EH (cell line): Measurements from ENCODE around the gene FCRL2.

Experiments
- DNase-seq: peaks from one replicate; pipeline ENCODE4 v3.0.0-alpha.2; 2015; ENCODE audit warnings: low read depth

FCRL2 gene

GRCh38 chr1:157776971-157777391, at the start of gene FCRL2:
Gene FCRL2 (minus strand): TSS chr1:157777132. CDS start chr1:157777073, 59 bp downstream.
- no peak for DNase-seq

GRCh38 chr1:157820299-157820698, 43.4 kb upstream of the FCRL2 start:
- DNase-seq: no peak

- DNase-seq: no peak
Measured at GRCh38 chr1:157819896-157820295, 43.0 kb upstream of the FCRL2 start, which contains the start of gene FCRL1. Gene FCRL1 (minus strand): TSS chr1:157820120. CDS start chr1:157820037, 83 bp downstream.

- no peak for DNase-seq
Measured at GRCh38 chr1:157819215-157819614, 42.3 kb upstream of the FCRL2 start.

GRCh38 chr1:157813269-157813668, 36.3 kb upstream of the FCRL2 start:
- no peak for DNase-seq

- DNase-seq: no peak
Measured at GRCh38 chr1:157806431-157807149, 29.7 kb upstream of the FCRL2 start.

GRCh38 chr1:157803851-157804250, 26.9 kb upstream of the FCRL2 start:
- DNase-seq: no peak

GRCh38 chr1:157799996-157800395, 23.1 kb upstream of the FCRL2 start:
- no peak for DNase-seq

- no peak for DNase-seq
Measured at GRCh38 chr1:157798211-157798610, 21.3 kb upstream of the FCRL2 start.

- no peak for DNase-seq
Measured at GRCh38 chr1:157785248-157785647, 8.3 kb upstream of the FCRL2 start.

- no peak for DNase-seq
Measured at GRCh38 chr1:157784801-157785200, 7.9 kb upstream of the FCRL2 start.

GRCh38 chr1:157782931-157783330, 6.0 kb upstream of the FCRL2 start:
- no peak for DNase-seq

- no peak for DNase-seq
Measured at GRCh38 chr1:157781048-157781447, 4.1 kb upstream of the FCRL2 start.

- no peak for DNase-seq
Measured at GRCh38 chr1:157775101-157775870, 1.6 kb downstream of the FCRL2 start.

GRCh38 chr1:157774412-157774811, 2.5 kb downstream of the FCRL2 start:
- no peak for DNase-seq

GRCh38 chr1:157773493-157774350, 3.2 kb downstream of the FCRL2 start:
- no peak for DNase-seq

- DNase-seq: no peak
Measured at GRCh38 chr1:157771661-157772425, 5.1 kb downstream of the FCRL2 start.

- no peak for DNase-seq
Measured at GRCh38 chr1:157770442-157771043, 6.4 kb downstream of the FCRL2 start.

GRCh38 chr1:157766792-157767191, 10.1 kb downstream of the FCRL2 start:
- DNase-seq: no peak

- DNase-seq: no peak
Measured at GRCh38 chr1:157758018-157758417, 18.9 kb downstream of the FCRL2 start.

GRCh38 chr1:157753611-157754010, 23.3 kb downstream of the FCRL2 start:
- no peak for DNase-seq
